Glutamatergic neuron (in vitro differentiated cells): ENCODE data around the gene TIMM21. TPM values are rescaled to one million over a fixed set of nuclear protein-coding genes. Genes with fewer than 3 reads are reported as not detected.

ENCODE experiments used
- DNase-seq: peaks from one replicate; pipeline ENCODE4 v3.0.0; 2022
- H3K27ac Mint-ChIP-seq: one replicate; pipeline ENCODE4 v1.8.0; 2020; ENCODE audit warnings: mild to moderate bottlenecking, mixed read lengths, inconsistent platforms; ENCODE audit not compliant: unreplicated experiment
- H3K27me3 Mint-ChIP-seq: one replicate; pipeline ENCODE4 v1.8.0; 2020; ENCODE audit warnings: mild to moderate bottlenecking, moderate library complexity, mixed read lengths, inconsistent platforms; ENCODE audit not compliant: unreplicated experiment
- H3K36me3 Mint-ChIP-seq: one replicate; pipeline ENCODE4 v1.8.0; 2020; ENCODE audit warnings: mild to moderate bottlenecking, mixed read lengths, inconsistent platforms; ENCODE audit not compliant: unreplicated experiment
- H3K4me1 Mint-ChIP-seq: one replicate; pipeline ENCODE4 v1.8.0; 2020; ENCODE audit warnings: mild to moderate bottlenecking, low read depth, mixed read lengths, inconsistent platforms; ENCODE audit not compliant: unreplicated experiment
- H3K4me3 Mint-ChIP-seq: one replicate; pipeline ENCODE4 v1.8.0; 2020; ENCODE audit warnings: mild to moderate bottlenecking, mixed read lengths, inconsistent platforms; ENCODE audit not compliant: unreplicated experiment
- H3K9me3 Mint-ChIP-seq: one replicate; pipeline ENCODE4 v1.8.0; 2020; ENCODE audit warnings: mild to moderate bottlenecking, moderate library complexity, mixed read lengths, inconsistent platforms; ENCODE audit not compliant: unreplicated experiment
- CTCF ChIP-seq: fragments of 200-600 bp; sonication (generic); IDR thresholded peaks from one replicate; pipeline ENCODE4 v1.5.0; 2021; ENCODE audit not compliant: partially characterized antibody, unreplicated experiment
- total RNA-seq: library from RNA; stranded (reverse); fragmentation: NEBNext Ultra II Directional; extraction: Animal tissue kit (Norgen Biotek cat#: 25700); gene quantifications from one replicate; pipeline ENCODE4 v1.2.1, GENCODE V29; 2021; ENCODE audit not compliant: unreplicated experiment

Gene TIMM21
- total RNA-seq, 1 donor from 2014 or later, result 26.8 TPM

DNA sequence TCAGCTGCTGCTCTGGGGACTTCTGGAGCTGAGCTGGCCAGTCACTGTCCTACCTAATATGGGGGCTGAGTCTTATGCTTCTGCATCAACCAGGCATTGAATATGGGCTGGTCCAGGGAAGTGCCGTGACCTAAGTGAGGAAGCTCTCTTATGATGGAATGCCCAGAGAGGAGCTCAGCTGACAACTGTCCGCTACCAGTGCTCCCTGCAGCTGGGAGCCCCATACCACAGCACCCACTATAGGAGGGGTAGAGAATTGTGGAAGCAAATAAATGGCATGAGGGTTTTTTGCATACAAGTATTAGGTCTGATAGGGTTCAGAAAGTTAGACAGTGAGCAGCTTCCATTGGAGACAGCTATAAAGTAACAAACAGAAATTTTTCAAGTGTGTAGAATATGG is 4.5 kb downstream of the TIMM21 start:
- no peak overlapping the region for H3K4me3 Mint-ChIP-seq
- peaks cover 8% of the 10 kb centered on the region for H3K4me1 Mint-ChIP-seq
- no peak for DNase-seq
- H3K9me3 Mint-ChIP-seq, result no peaks in the 10 kb centered on the region
- H3K27ac Mint-ChIP-seq, result no peak overlapping the region
- H3K27me3 Mint-ChIP-seq, result peaks cover 1% of the 10 kb centered on the region
- H3K36me3 Mint-ChIP-seq, result no peaks in the 10 kb centered on the region
- peak; percentile 14 for TF ChIP-seq CTCF

DNA sequence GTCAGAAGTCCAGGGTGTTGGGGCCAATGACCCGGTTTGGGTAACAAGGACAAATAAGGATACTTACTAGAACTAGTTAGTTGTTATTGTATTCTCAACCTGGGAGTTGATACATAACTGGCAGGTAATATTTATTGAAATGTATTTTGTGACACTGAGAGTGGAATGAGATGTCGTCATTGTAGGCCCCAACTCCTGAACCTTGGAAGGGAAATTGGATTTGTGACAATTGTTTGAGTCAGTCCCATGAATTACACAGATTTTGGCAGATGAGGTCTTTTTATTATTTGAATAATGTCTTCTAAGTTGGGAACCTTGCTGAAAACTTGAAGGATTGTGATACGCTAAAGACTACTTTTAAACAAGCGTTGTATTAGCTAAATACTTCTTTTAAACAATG is 5.1 kb downstream of the TIMM21 start:
- no peak for DNase-seq
- Mint-ChIP-seq H3K4me1 (peaks cover 8% of the 10 kb centered on the region), H3K27ac (no peak overlapping the region), H3K36me3 (no peaks in the 10 kb centered on the region), H3K27me3 (peaks cover 1% of the 10 kb centered on the region), H3K9me3 (no peaks in the 10 kb centered on the region), H3K4me3 (no peak overlapping the region)
- no peak for TF ChIP-seq CTCF

GRCh38 chr18:74153793-74154192 is 5.5 kb downstream of the TIMM21 start:
- peaks cover 8% of the 10 kb centered on the region for H3K4me1 Mint-ChIP-seq
- no peaks in the 10 kb centered on the region for H3K9me3 Mint-ChIP-seq
- DNase-seq, result no peak
- H3K36me3 Mint-ChIP-seq, result no peaks in the 10 kb centered on the region
- H3K27me3 Mint-ChIP-seq, result peaks cover 1% of the 10 kb centered on the region
- no peak for TF ChIP-seq CTCF
- no peak overlapping the region for H3K4me3 Mint-ChIP-seq
- H3K27ac Mint-ChIP-seq, result no peak overlapping the region

DNA sequence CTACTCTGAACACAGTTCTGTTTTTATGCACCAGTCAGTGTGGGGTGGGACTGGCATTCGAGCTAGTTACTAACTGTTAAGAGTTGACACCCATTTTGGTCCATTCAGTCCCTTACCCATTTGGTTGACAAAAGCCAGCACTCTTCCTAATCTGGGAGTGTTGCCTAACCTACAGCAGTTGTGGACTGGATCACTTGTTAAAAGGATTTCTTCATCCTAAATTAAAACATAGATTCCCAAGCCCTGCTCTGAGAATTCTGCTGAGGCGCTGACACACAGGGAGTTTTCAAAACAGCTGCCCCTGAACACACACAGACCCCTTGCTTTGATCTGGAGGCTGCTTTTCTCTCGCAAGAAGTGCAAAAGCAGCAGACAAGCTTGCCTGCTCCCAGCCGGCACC is 6.4 kb downstream of the TIMM21 start:
- TF ChIP-seq CTCF, result no peak
- H3K27me3 Mint-ChIP-seq, result no peaks in the 10 kb centered on the region
- DNase-seq, result no peak
- no peak overlapping the region for H3K27ac Mint-ChIP-seq
- peaks cover 4% of the 10 kb centered on the region for H3K4me1 Mint-ChIP-seq
- H3K9me3 Mint-ChIP-seq, result no peaks in the 10 kb centered on the region
- H3K36me3 Mint-ChIP-seq, result no peaks in the 10 kb centered on the region
- no peak overlapping the region for H3K4me3 Mint-ChIP-seq

DNA sequence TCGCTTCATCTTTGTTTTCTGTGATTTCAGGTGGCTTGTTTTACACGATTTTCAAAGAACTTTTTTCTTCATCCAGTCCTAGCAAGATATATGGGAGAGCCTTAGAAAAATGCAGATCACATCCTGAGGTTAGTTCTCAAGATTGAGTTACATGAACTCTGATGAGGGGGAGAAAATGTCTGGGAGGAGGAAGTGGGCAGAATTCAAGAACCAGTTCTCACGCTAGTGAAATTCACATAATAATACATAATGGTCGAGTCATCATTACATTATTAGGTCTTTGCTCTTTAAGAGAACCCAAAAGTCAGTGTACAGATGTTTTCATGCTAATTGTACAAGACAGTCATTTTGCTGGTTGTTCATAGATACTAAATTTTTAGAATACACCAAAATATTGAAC is 7.0 kb downstream of the TIMM21 start:
- no peaks in the 10 kb centered on the region for H3K9me3 Mint-ChIP-seq
- DNase-seq, result no peak
- H3K27me3 Mint-ChIP-seq, result no peaks in the 10 kb centered on the region
- no peak overlapping the region for H3K4me3 Mint-ChIP-seq
- no peak overlapping the region for H3K27ac Mint-ChIP-seq
- peaks cover 1% of the 10 kb centered on the region for H3K4me1 Mint-ChIP-seq
- TF ChIP-seq CTCF, result no peak
- no peaks in the 10 kb centered on the region for H3K36me3 Mint-ChIP-seq
